HG03521 (cell line): ENCODE results near the gene ORC4.
"Not testable (repeated sequence)": the region's sequence is repeated elsewhere in the genome, so short reads cannot be mapped to it uniquely, and the experiment has no call there.

ENCODE experiments used
- ATAC-seq: cut with Tn5 transposase; IDR thresholded peaks from one replicate; pipeline ENCODE4 v1.9.1; 2021; ENCODE audit warnings: mild to moderate bottlenecking, moderate library complexity; ENCODE audit not compliant: unreplicated experiment

The ORC4 gene

DNA sequence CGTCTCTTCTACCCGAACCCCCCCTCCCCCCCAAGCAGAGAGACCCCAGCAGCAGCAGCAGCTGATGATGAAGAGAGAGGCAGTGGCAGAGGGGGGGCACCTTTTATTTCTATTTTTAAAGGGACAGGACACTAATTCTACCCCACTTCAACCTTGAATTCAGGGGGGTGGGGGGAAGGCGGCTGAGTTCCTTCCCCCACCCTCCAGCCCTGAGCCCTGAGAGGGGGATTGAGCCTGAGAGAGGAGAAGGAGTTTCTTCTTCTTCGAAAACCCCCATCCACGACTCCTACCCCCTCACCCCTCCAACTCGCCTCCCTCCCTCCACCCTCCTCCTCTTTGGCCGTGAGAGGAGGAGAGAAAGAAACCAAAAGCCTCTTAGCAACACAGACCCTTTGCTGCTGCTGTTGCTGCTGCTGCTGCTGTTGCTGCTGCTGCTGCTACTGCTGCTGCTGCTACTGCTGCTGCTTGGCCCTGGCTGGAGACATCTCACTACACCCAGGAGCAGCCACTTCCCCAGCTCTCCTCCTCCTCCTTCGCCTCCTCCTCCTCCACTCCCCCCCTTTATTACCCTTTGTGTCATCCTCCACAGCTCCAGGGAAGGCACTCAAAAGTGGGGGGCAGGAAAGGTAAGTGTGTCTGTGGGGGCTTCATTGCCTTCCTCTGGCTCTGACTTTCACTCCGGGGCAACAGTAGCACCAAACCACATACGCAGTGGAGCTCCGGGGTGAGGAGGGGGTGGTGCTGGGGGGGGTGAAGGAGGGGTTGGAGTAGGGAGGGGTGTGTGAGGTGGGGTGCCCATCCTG, 723 bp upstream of the ORC4 start, which contains the start of gene MBD5:
Gene MBD5 (plus strand): TSS at position 33 of the 803 bp plus-strand sequence.
- ATAC-seq, result peak; percentile 34

DNA sequence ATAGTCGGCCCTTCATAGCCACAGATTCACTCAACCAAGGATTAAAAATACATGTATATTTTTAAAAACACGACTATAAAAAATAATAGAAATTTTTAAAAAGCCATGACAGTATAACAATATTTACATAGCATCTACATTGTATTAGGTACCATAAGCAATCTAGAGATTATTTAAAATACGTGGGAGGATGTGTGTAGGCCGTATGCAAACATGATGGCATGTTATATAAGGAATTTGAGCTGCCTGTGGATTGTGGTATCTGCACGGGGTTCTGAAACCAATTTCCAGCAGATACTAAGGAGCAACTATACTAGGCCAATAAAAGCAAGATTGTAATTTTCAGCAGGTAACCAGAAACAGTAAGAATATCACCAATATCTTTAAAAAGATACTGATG, 5.9 kb downstream of the ORC4 start:
- ATAC-seq, result no peak

DNA sequence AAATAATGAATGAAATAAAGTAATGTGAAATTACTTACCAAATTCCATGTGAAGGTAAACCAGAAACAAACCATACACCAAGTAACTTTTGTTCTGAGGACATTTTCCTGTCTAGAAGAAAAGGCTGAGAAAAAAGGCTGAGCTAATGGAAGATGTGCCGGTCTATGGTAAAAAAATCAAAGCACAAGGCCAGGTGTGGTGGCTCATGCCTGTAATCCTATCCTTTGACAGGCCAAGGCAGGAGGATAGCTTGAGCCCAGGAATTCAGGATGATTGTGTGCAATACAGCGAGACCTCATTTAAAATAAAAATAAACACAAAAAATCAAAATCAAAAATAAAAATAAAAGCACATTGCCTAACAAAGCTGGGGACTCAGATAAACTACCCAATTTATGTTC, 6.7 kb downstream of the ORC4 start:
- no peak for ATAC-seq

DNA sequence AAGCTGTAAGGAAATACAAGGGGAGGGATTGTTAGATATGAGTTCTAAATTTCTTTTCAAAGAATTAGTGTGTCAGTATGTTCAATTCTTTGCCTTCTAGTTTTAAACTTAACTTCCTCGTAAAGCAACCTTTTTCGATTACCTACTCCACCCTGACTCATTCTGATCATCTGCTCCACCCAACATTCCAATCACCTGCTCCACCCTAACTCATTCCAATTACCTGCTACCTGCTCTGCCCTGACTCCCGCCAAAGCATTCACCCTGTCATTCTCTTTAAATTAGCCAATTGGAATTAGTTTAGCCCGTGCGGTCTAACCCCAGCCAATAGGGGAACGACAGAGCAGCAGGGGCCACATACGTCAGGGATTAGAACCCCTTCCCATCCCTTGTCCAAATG, 12.1 kb downstream of the ORC4 start:
- not testable (repeated sequence) for ATAC-seq

DNA sequence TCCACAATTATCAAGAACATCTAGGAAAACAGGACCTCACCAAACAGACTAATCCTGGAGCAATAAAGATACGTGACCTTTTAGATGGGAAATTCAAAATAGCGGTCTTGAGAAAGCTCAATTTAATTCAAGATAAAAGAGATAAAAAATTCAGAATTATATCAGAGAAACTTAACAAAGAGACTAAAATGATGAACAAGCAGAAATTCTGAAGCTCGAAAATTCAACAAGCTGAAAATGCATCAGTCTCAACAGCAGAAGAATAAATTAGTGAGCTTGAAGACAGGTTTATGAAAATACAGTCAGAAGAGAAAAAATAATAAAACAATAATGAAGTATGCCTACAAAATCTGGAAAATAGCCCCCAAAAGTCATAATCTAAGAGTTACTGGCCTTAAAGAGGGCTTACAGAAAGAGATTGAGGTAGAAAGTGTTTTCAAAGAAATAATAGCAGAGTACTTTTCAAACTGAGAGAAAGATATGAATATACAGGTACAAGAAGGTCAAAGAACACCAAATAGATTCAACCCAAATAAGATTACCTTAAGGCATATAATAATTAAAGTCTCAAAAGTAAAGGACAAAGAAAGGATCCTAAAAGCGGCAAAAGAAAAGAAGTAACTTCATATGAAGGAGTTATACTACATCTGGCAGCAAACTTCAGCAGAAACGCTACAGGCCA, 13.2 kb downstream of the ORC4 start:
- ATAC-seq, result no peak

DNA sequence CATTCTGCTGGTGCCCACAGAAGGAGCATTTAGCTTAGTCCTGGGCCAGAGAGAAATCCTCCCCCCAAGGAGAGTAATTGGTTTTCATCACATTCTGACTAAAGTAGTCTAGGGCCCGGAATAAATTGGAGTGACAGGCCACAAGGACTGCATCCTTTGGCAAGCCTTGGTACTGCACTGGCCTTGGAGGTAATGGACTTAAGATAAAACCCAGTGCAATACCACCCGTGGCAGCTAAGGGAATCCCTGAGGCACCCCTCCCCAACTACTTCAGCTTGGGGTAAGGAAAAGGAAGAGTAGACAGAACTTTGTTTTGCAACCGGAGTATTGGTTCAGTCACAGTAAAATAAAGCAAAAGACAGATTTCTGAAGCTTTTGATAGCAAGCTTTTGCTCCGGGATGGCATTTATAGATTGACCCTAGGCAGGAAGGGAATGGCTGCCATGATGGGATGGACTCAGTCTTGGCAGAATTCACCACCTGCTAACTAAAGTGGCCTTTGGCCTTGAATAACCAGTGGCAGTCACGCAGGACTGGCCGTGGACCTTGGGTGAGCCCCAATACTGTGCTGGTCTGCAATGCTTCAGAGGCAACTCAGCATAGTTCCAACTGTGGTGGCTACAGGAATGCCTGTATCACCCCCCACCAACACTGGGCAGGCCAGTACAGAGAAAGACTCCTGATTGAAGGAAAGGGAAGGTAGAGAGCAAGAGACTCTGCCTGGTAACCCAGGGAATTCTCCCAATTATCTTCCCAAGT, 14.1 kb downstream of the ORC4 start:
- no peak for ATAC-seq

DNA sequence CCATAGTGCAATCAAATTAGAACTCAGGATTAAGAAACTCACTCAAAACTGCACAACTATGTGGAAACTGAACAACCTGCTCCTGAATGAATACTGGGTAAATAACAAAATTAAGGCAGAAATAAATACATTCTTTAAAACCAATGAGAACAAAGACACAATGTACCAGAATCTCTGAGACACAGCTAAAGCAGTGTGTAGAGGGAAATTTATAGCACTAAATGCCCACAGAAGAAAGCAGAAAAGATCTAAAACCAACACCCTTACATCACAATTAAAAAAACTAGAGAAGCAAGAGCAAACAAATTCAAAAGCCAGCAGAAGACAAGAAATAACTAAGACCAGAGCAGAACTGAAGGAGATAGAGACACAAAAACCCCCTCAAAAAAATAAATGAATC, 18.1 kb downstream of the ORC4 start:
- ATAC-seq, result not testable (repeated sequence)

DNA sequence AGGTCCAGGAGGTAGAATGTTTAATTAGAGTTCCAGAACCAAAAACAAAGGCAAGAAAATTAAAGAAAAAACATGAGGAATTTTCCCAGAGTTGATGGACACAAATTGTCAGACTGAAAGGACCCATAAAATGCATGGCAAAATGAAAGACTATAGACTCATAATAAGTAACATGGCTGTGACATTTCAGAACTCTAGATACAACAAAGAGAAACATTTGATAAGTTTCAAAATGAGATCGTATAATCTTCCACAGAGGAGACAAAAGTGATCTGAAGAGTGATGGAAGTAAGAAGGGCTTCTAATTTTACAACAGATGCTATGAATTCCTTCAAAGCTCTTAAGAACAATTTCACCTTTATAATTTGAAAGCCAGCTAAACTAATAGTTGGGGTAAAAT, 20.4 kb downstream of the ORC4 start:
- ATAC-seq, result no peak

DNA sequence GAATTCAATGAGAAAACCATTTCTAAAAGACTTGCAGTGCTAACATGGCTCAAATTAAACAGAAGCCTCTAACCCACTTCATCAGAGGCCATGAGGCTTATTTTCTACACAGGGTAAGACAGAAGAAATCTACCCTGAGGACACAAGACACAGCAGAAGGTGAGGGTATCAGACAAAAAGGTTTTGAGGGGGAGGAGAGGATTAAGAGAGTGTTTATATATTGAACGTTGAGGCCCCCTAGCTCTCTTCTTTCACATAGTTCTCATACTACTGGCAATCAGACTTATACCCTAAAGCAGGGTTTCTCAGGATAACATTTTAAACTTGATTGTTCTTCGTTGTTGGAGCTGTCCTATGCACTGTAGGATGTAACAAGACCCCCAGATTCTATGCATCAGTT, 21.4 kb downstream of the ORC4 start:
- ATAC-seq, result no peak

DNA sequence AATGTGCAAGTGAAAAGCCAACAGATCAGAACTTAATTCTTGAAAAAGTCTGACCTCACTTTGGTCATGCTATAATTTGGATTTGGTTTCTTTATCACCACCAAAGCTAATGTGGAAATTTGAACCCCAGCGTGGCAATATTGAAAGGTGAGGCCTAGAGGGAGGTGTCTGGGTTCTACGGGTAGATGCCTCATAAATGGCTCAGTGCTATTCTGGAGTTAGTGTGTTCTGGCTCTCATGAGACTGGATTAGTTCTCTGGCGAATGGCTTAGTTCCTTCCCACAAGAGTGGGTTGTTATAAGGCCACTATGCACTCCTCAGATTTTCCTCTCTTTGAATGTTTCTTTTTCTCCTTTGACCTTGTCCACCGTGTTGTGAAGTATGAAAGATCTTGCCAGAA, 22.3 kb downstream of the ORC4 start:
- no peak for ATAC-seq

DNA sequence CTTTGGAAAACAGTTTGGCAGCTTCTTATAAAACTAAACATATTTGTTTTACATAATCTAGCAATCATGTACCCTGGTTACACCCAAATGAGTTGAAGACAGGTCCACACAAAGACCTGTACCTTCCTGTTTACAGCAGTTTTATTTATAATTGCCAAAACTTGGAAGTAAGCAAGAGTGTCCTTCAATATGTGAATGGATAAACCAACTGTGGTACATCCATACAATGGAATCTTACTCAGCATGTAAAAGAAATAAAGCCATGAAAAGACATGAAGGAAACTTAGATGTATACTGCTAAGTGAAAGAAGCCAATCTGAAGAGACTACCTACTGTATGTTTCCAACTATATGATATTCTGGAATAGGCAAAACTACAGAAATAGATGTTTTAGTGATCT, 23.7 kb downstream of the ORC4 start:
- ATAC-seq, result no peak

DNA sequence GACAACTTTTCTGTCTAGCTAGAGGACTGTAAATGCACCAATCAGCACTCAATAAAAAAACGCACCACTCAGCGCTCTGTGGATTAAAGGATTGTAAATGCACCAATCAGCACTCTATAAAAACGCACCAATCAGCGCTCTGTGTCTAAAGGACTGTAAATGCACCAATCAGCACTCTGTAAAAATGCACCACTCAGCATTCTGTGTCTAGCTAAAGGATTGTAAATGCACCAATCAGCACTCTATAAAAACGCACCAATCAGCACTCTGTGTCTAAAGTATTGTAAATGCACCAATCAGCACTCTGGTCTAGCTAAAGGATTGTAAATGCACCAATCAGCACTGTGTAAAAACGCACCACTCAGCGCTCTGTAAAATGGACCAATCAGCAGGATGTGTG, 25.6 kb downstream of the ORC4 start:
- not testable (repeated sequence) for ATAC-seq

DNA sequence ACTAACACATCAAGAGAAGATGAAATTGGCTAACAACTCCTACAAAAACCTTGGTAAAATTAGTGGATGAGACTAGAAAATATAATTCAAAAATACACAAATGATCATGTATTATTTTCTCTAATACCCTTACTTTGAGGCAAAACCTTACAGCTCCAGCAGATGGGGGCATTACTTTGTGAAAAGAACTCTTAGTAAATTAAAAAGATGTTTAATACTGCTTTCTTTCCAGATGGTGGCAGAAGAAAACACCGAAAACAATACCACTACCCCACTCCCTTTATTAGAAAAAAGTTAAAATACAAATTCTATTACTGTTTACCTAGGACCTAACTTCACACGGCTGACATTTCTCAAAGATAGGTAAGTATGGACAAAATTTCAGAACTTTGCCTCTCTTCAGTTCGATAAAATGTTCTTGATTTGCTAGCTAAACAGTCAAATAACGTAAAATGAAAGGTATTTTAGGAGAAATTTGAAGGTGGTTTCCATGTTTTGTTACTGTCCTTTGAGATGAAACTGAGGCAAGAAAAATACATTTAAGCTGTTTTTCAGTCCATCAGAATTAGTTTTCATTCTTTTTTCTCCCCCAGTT, 30.6 kb downstream of the ORC4 start:
- ATAC-seq, result peak; percentile 71

DNA sequence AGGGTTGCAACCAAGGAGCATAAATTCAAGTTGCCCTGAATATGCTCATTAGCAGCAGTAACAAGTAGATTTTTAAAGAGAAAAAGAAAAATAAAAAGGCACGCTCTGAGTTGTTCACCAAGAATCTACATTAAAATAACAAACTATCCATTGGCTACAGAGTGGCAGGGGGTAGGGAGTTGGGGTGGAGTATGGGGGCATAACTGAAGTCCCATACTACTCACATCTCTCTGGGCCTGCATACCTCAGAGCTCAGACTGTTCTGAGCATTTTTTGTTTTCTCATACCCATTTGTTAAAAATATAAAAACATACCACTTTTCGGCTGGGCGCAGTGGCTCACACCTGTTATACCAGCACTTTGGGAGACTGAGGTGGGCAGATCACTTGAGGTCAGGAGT, 31.4 kb downstream of the ORC4 start:
- no peak for ATAC-seq

DNA sequence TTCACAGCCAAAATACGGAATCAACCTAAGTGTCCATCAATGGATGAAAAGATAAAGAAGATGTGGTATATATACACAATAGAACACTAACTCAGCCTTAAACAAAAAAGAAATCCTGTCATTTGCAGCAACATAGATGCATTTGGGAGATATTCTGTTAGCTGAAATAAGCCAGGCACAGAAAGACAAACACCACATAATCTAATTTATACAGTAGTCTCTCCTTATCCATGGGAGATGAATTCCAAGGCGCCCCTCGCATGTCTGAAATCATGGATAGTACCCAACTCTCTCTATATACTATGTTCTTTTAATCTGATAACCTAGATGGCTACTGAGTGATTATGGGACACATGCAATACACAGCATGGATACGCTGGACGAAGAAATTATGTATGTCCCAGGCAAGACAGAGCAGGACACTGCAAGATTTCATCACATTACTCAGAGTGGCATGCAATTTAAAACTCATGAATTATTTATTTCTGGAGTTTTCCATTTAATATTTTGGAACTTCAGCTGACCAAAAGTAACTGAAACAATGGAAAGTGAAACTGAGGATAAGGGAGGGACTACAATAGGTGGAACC, 39.5 kb downstream of the ORC4 start:
- no peak for ATAC-seq

DNA sequence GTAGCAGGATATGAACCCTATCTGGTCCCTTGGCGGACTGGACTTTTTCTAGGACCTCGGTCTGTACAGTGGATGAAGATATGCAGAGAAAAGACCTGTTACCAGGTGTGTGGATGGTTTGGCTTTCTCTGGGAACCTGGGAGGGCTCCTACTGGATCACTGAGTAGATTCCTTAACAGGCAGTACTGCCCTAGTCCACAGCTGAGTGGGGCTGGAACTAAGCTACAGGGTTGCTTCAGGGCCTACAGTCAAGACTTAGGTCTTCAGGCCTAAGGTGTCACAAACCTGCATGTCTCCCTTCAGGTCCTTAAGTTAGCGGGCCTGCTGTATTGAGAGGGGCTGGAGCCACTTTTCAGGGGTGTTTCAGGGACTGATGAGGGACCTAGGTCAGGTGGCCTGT, 42.9 kb downstream of the ORC4 start:
- ATAC-seq, result no peak

DNA sequence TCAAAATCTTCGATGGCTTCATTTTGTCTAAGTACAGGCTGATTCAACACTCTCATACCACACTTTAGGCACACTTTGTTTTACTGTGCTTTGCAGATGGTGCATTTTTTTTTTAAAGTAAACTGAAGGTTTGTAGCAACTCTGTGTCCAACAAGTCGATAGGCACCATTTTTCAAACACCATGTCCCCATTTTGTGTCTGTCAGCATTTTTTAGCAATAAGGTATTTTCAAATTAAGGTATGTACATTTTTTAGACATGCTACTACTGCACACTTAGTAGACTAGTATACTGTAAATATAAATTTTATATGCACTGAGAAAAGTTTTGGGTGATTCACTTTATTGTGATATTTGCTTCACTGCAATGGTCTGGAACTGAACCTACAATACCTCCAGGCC, 44.4 kb downstream of the ORC4 start:
- no peak for ATAC-seq

DNA sequence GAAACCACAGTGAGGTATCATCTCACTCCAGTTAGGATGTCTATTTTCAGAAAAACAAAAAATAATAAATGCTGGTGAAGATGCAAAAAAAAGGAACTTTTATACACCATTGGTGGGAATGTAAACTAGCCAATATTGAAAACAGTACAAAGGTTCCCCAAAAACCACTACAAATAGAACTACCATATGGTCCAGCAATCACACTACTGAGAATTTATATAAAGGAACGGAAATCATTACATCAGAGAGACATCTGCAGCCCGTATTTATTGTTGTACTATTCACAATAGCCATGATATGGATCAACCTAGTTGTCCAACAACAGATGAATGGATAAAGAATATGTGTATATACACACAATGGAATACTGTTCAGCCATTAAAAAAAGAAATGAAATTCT, 52.0 kb downstream of the ORC4 start:
- ATAC-seq, result no peak

DNA sequence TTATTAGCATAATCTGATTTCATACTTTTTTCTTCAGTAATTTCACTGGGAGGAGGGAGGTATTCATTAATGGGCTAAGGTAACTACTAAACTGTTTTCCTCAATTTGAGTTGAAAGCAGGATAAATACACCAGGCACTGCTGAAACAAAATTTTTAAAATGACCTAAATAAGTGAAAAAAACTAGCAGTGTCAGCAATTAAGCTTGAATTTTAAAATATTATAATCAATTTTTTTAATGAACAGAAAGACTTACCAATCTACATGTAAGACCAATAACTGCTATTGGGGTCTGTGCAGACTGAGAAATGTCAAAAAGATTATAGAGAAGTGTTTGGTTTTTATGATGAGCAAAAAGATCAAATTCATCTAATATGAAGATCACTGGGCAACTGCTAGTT, 68.4 kb downstream of the ORC4 start:
- no peak for ATAC-seq

DNA sequence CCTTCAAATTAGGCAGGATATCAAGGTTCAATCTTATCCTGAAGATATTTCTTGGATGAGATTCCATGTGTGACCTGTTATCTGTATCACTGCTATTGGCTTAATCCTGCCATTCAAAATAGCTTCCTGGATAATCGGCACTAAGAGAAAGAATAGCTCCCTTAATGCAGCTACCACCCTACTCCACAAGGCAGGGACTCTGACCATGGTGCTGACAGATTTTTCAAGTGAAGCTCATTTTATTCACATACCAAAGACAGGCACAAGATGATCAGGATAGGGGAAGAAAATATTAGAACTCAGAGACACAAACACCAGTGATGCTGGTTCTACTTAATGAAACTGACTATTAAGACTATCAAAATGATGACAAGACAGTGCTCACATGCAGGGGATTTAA, 74.9 kb downstream of the ORC4 start:
- ATAC-seq, result no peak

DNA sequence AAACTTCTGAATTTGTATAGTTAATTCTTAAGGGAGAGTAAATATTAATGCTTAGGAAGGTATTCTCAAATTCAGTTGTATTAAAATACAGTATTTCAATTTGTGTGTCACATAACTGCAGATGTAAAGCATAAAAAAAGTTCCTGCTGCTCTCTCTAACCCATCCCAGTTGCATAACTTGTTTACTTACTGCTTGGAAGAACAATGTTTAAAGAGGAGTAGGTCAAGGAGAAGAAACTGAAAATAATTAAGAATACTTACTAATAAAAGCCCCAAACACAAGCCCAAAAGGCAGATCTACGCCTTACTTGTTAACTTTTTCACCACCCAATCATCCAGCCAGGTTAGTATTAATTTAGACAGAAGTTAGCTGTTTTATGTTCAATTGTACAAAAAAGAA, 81.2 kb downstream of the ORC4 start:
- no peak for ATAC-seq
